GM21360 (cell line): ENCODE data around the gene YWHAH.
"Not testable (repeated sequence)": the region's sequence is repeated elsewhere in the genome, so short reads cannot be mapped to it uniquely, and the experiment has no call there.

Experiments used
- ATAC-seq: cut with Tn5 transposase; IDR thresholded peaks from one replicate; pipeline ENCODE4 v1.9.1; 2021; ENCODE audit warnings: mild to moderate bottlenecking, moderate library complexity; ENCODE audit not compliant: unreplicated experiment

YWHAH gene

DNA sequence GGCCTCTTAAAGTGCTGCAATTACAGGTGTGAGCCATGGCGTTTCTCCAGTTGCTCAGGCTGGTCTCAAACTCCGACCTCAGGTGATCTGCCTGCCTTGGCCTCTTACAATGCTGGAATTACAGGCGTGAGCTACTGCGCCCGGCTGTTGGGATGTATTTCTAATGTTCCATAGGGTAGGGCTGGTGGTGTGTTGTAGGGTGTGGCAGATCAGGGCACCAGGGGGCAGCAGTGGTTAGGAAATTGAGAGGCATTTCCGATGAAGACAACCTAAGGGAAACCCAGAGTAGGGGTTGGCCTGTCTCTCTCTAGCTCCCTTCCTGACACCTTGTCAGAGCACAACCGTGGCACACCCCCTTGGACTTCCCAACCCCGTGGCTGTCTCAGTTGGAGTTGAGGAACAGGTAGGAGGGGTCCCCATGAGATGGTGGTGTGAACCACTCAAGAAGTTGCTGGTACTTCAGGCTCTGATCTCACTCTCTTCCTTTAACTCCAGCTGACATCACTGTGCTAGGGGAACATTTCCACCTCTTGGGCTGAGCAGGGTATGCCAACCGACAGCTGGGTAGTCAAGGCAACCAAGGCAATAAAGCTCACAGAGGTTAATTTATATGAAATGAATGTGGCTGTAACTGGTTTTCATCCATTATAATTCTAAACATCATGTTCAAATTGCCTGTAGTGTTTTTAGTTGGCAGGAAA, 33.0 kb downstream of the YWHAH start:
- no peak for ATAC-seq

DNA sequence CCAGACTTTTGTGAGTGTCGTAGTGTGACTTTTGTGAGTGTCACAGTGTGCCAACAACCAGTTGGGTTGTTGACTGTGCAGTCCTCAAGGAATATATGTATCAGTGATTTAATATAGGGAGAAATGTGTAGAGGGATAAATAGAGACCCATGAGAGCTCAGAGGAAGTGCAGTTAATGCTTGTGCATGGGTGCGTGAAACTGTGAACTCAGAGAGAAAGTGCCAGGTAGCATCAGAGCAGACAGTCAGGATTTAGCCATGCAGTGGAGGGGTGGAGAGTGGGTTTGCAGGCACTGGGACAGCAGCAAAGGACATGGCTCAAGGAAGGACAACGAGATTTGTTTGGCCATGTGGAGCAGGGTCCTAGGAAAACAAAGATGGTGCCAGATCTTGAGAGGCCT, 33.6 kb downstream of the YWHAH start:
- no peak for ATAC-seq

DNA sequence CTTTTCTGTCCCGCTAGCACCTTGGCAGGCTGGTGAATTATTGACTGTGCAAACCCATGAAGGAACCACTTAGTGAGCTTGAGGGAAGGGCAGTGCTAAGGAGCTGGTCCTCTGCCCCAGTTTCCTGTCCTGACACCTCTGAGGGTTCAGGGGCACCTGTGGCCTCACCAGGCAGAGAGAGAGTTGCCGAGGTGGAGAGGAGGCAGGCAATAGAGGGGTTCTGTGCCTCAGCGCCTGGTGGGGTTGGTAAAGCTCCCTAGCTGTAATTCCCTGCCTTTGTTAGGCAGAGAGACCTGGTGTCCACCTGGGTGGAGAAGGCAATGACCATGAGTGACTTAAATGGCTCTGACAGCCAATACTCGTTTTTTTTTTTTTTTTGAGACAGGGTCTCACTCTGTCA, 36.3 kb downstream of the YWHAH start:
- ATAC-seq, result no peak

DNA sequence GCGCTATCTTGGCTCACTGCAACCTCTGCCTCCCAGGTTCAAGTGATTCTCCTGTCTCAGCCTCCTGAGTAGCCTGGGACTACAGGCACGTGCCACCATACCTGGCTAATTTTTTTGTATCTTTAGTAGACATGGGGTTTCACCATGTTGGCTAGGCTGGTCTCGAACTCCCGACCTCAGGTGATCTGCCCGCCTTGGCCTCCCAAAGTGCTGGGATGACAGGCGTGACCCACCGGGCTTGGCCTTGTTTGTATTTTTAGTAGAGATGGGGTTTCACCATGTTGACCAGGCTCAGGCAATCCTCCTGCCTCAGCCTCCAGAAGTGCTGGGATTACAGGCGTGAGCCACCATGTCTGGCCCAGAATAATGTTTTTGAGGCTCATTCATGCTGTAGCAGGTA, 37.6 kb downstream of the YWHAH start:
- not testable (repeated sequence) for ATAC-seq

DNA sequence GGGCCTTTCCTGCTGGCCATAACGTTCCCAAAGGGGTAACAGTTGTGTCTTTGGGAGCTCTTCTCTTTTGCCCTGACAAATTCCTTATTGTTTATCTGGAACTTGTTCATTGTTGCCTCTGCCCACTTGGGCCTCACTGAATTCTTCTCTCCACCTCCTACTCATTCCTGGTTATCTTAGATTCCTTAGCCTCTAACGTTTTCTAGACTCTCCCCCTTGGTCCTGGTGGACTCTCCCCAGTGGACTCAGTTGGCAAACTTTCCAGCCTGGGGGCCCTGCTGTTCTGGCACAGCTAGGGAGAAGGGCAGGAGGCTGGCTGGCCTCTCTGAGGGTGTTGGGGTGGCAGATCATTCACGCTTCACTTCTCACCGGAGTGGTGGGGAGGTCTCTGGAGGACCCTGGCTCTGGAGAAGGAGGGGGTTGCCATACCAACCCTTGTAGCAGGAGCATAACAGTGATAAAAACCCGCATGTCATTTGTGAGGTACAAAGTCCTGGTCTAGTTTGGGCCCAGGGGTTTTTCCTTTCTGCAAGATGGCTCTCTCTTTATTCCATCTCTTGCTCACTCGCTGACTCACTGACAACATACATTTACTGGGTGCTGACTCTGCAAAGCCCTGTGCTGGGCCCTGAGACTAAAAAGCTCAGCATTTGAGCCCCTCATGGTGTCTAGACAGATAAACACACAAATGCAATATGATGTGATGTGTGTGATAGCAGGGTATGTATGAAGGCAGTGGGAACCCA, 39.7 kb downstream of the YWHAH start:
- ATAC-seq, result no peak

DNA sequence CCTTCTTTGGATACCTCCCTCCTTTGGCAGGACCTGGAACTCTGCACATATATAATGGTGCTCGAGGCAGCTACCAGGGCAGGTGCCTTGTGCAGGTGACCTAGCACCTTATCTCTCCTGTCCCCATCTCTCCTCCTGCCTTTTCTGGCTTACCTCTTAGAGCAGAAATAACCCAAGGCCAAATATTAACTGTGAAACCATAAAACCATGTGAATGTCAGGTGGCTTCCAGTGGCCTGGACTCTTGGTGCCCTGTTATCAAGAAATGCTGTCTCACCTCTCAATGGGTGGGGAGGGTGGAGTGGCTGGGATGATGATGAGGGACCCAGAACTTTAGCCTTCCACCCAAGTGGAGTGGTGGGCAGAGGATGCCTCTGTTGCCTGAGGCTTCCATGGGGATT, 42.9 kb downstream of the YWHAH start:
- no peak for ATAC-seq

DNA sequence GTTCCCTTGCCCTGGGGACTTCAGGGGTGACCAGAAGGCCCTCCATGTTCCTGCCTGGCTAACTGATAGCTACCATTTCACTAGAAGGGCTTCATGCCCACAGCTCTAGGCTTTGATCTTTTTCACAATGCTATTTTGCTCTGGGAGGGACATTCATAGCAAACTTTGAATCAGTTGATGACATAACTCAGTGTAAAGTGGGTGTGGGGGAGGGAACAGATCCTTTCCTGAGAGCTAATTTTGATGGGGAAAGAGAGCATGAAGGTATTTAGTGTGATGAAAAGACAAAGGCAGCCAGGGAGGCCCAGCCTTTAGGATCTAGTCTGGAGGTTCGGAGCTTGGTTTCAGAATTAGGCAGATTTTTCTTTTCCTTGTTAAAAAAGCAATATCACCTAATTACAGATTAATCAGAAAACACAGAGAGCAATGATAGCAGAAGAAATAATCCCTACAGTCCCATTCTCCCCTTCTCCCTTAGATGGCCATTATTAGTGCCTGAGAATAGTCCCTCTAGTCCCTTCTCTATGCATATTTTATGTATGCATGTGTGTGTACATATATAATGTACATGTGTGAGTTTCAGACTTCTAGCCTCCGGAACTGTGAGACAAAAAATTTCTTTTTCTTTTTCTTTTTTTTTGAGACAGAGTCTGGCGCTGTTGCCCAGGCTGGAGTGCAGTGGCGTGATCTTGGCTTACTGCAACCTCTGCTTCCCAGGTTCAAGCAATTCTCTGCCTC, 46.9 kb downstream of the YWHAH start:
- ATAC-seq, result no peak

DNA sequence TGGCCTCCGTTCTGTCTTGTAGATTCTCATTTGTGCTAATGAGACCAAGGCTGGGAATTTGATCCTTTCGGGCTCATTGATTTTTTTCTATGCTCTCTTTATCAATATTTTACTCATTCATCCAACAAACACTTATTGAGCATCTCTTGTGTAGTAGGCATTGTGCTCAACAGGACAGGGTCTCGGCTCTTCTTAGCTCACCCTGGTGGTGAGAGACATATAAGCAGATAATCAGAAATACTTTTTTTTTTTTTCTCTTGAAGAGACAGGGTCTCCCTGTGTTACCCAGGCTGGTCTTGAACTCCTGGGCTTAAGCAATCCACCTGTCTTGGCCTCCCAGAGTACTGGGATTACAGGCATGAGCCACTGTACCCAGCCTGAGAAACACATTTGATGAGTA, 50.7 kb downstream of the YWHAH start:
- ATAC-seq, result no peak

DNA sequence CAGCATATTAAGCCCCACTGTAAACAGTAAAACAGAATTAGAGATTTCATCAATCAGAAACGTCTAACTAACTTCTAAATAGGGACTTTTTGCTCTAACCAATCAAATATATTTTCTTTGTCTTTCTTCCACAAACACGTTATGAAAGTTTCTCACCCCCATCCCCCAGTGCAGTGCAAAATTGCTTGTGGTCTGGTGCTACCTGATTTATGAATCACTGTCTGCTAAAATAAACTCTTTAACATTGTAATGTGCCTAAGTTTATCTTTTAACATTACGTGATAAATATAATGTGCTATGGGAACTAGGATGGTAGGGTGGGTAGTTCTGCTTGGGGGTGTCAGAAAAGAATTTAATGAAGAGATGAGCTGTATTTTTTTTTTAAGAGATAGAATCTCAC, 51.5 kb downstream of the YWHAH start:
- ATAC-seq, result no peak

DNA sequence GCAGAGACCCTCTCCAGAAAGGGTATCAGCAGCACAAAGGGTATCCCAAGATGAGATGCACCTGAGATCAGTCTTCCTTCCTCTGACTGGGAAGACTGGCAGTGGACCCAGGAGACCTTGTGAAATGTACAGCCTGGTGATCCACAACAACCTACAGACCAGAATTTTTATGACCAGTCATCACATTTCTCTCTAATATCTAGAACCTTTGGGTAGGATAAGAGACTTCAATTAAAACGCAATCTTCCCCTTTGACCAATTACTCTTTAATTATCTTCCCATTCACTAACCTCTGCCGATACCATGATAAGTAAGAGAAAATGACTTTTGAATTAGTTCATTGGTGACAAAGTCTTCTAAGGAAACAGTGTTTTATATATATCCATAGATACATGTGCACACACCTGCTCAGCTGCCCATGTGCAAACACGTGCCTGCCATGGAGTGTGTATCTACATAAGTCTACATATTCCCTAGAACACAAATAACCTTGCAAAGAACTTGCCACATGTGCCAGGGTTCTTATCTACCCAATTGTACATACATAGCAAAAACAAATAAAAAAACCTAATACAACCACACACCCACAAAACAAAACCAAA, 54.5 kb downstream of the YWHAH start:
- ATAC-seq, result no peak

DNA sequence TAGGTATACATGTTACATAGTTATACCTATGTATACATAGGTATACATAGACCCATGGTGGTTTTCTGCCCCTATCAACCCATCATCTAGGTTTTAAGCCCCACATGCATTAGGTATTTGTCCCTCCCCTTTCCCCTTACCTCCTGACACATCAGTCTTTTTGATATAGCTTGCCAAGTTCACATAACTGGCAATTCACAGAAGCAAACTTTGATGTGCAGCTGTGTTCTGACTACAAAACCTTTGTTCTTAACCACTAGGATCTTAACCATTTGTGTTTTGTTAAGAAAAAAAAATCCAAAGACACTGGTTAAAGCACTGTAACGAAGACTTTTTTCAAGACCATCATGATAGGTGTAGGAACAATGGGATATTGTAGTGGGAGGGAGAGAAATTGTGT, 55.8 kb downstream of the YWHAH start:
- no peak for ATAC-seq

DNA sequence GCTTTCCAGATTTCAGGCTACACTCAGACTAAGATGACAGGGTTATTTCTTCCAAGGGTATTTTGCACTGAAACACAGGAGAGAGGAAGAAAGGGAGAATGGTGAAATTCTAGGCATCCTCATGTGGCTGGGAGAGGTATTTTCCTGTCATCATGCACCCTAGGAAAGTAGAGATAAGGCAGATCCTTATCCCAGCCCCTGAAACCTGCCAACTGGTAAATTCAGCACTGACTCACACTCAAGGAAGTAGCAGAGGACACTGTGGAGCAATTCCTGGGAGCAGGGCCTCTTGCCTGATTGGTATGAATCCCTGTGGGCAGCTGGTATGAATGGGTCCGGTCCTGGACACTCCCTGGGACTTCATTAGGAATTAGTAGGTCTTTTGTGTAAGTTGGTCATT, 61.1 kb downstream of the YWHAH start:
- ATAC-seq, result no peak
